Panc1 (cell line): ENCODE results near the gene UGT1A5. TPM values are rescaled to one million over a fixed set of nuclear protein-coding genes. Genes with fewer than 3 reads are reported as not detected.
"Not testable (repeated sequence)": the region's sequence is repeated elsewhere in the genome, so short reads cannot be mapped to it uniquely, and the experiment has no call there.

Source experiments
- ATAC-seq: fragments of 200-7000 bp; cut with Tn5 transposase; 2 replicates; pipeline ENCODE4 v1.9.1; 2020; ENCODE audit warnings: mild to moderate bottlenecking, moderate library complexity
- BruUV-seq: library from RNA; stranded (reverse); fragments of 400-500 nt; replicated peaks from 2 replicates; lab custom pipeline; 2021; lab: Mats Ljungman, UMichigan
- CTCF ChIA-PET: fragments of 300-600 bp; sonication (Branson Sonifier 250); formaldehyde crosslinking; loops from one replicate; lab custom pipeline; 2022; ENCODE audit warnings: antibody characterized with exemption; lab: Charles Lee
- POLR2A ChIA-PET: fragments of 300-600 bp; sonication (Branson Sonifier 250); formaldehyde crosslinking; loops from one replicate; lab custom pipeline; 2022; ENCODE audit warnings: antibody characterized with exemption; lab: Charles Lee
- DNase-seq: peaks from one replicate; pipeline ENCODE4 v3.0.0-alpha.2; 2010; ENCODE audit warnings: low read depth, low spot score
- H3K27ac ChIP-seq: 2 replicates; pipeline ENCODE4 v1.5.1; 2011; ENCODE audit warnings: mild to moderate bottlenecking, low read length, inconsistent platforms
- H3K27me3 ChIP-seq: fragments of 200-500 bp; sonication (Bioruptor generic); 2 replicates; pipeline ENCODE4 v1.6.0; 2014; ENCODE audit warnings: low read length, inconsistent platforms; ENCODE audit not compliant: control insufficient read depth, insufficient read depth
- H3K36me3 ChIP-seq: fragments of 200-500 bp; sonication (Bioruptor generic); 2 replicates; pipeline ENCODE4 v1.5.1; 2014; ENCODE audit warnings: inconsistent platforms, mild to moderate bottlenecking, low read length, moderate library complexity; ENCODE audit not compliant: control insufficient read depth, insufficient read depth
- H3K4me1 ChIP-seq: 2 replicates; pipeline ENCODE4 v1.5.1; 2011; ENCODE audit warnings: inconsistent platforms, mild to moderate bottlenecking, low read length, moderate library complexity; ENCODE audit not compliant: control insufficient read depth, insufficient read depth
- H3K4me3 ChIP-seq, 2 experiments: 2 replicates each; pipeline ENCODE4 v1.5.1; 2011 to 2012; ENCODE audit warnings: low read depth in 2 of 2, low read length in 2 of 2, mild to moderate bottlenecking in 2 of 2, inconsistent platforms in 1 of 2, moderate library complexity in 1 of 2
- H3K9me3 ChIP-seq: fragments of 200-500 bp; sonication (Bioruptor generic); 2 replicates; pipeline ENCODE4 v1.5.1; 2014; ENCODE audit warnings: low read depth, mild to moderate bottlenecking, inconsistent platforms, low read length, moderate library complexity; ENCODE audit not compliant: control insufficient read depth, insufficient read depth
- CTCF ChIP-seq: fragments of 450-650 bp; IDR thresholded peaks from 2 replicates; pipeline ENCODE4 v1.5.1; 2017; ENCODE audit warnings: mild to moderate bottlenecking
- POLR2AphosphoS5 ChIP-seq: IDR thresholded peaks from 2 replicates; pipeline ENCODE4 v1.6.1; 2012; ENCODE audit warnings: mild to moderate bottlenecking, low read depth, low read length, moderate library complexity
- REST ChIP-seq, 2 experiments: IDR thresholded peaks; 2 replicates each; pipeline ENCODE4 v1.6.1; 2011 to 2012; ENCODE audit warnings: low read depth in 2 of 2, control low read depth in 1 of 2, low read length in 1 of 2, mild to moderate bottlenecking in 1 of 2, moderate library complexity in 1 of 2; ENCODE audit not compliant: insufficient read depth in 1 of 2
- SIN3A ChIP-seq: IDR thresholded peaks from 2 replicates; pipeline ENCODE4 v1.6.1; 2012; ENCODE audit warnings: low read depth, mild to moderate bottlenecking, low read length, moderate library complexity, borderline replicate concordance; ENCODE audit not compliant: insufficient read depth
- TCF7L2 ChIP-seq: IDR thresholded peaks from 2 replicates; pipeline ENCODE4 v1.6.1; 2011; ENCODE audit warnings: mild to moderate bottlenecking, low read depth, low read length, inconsistent platforms
- in situ Hi-C: cut with HindIII; loops from 2 replicates; pipeline ENCODE4 v1.10.0; 2016; ENCODE audit warnings: low sequenced_read_pairs, low pct_unique_long_range_greater_than_20kb
- intact Hi-C: fragments of 100-400 bp; cut with micrococcal nuclease; formaldehyde crosslinking; loops from one replicate; pipeline ENCODE4 v1.10.0; 2022; ENCODE audit not compliant: unreplicated experiment
- total RNA-seq: library from RNA; stranded (reverse); gene quantifications from one replicate; pipeline ENCODE4 v1.2.1, GENCODE V29; 2021; ENCODE audit not compliant: unreplicated experiment

The UGT1A5 gene
- total RNA-seq, 1 experiment from 2014 or later: not detected

DNA sequence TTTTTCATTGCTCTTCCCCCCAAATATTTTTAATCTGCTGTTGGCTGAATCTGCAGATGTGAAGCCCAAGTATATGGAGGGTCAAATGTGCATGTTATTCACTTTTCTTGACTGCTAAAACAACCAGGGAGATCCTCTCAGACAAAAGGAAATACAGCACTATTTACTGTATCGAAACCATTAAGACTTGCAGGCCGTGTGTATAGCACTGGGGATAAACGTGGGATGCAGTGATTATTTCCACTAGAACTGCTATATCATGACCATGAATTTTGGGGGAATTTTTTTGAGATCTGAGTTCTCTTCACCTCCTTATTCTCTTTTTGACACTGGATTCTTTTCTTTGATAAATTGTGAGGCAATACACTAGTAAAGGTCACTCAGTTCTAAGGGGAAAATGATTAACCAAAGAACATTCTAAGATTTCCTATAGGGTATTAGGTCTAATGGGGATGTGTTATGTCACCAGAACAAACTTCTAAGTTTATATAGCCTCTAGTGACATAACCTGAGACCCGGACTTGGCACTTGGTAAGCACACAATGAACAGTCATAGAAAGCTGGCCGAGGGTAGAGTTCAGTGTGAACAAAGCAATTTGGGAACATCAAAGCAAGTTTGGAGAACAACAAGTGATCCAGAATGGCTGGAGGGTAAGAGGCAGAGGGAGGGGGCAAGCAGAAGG, 32.5 kb downstream of the UGT1A5 start:
- ATAC-seq (no peak), DNase-seq (no peak)
- intact Hi-C loops (no loop called here), in situ Hi-C loops (no loop called here)
- no peak overlapping the region for H3K27ac ChIP-seq
- POLR2A ChIA-PET: no interaction called here
- H3K27me3 ChIP-seq: no peaks in the 10 kb centered on the region
- TF ChIP-seq REST (IDR thresholded peaks at IDR 0.05; ENCODE audit: insufficient read depth in 1 of 2, low read depth in 2 of 2, low read length in 1 of 2) (no peak), SIN3A (no peak), POLR2AphosphoS5 (no peak), TCF7L2 (no peak), CTCF (no peak)
- H3K4me3 ChIP-seq: no peak overlapping the region
- CTCF ChIA-PET: no interaction called here
- H3K4me1 ChIP-seq: no peaks in the 10 kb centered on the region
- no TSS peak for BruUV-seq
- no peaks in the 10 kb centered on the region for H3K36me3 ChIP-seq
- no peaks in the 10 kb centered on the region for H3K9me3 ChIP-seq

DNA sequence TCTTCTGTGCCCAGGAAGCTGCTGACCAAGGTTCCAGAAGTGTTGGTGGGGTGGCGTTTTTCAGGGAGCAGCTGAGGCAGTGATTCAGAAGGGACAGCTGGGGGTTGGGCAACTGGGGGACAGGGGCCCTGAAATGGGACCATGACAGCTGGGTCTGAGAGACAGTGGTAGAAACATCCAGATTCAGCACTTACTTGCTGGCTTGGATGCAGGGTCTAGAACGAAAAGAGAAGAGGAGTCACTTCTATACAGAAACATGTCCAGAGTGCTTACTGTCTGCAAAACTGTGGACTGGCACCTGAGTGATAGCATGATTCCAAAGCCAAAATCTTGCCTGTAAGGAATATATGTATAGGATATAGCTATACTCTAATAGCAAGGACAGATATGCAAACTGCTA, 33.1 kb downstream of the UGT1A5 start:
- H3K36me3 ChIP-seq, BruUV-seq, H3K4me3 ChIP-seq, CTCF ChIA-PET, DNase-seq, POLR2A ChIA-PET, H3K9me3 ChIP-seq, H3K27me3 ChIP-seq, ATAC-seq, in situ Hi-C loops, H3K4me1 ChIP-seq, H3K27ac ChIP-seq, intact Hi-C loops: not testable (repeated sequence)

DNA sequence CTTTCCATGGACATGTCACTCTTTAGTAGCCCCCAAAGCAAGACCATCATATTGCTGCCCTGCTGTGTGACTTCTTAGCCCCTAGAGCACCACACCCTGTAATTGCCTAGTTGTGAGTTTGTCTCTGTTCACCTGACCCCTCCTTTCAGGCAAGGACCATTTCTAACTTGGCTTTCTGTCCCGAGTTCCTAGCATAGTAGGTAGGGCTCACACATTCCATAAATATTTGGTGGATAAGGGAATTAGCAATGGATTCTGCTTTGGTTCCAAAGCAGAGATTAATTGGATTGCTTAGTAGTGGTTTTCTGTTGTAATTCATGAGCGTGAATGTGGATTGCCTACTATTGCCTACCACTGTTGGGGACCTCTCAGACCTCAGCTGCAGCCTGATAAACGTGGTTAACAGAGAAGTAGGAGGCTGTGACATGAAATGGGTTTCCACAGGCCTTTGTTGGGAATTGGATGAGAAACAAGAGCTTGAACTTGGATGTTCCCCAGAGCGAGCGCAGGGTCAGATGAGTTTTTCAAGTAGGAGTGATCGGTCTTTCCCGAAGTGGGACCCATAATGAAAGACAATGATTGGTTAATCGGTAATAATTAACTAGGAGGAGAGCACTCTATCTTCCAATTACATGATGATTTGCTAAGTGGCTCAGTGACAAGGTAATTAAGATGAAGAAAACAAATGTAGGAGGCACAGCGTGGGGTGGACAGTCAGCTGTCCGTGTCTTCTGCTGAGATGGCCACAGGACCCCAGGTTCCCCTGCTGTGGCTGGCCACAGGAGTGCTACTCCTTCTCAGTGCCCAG, 34.0 kb downstream of the UGT1A5 start:
- H3K27me3 ChIP-seq: no peaks in the 10 kb centered on the region
- BruUV-seq: no TSS peak
- no peak overlapping the region for H3K27ac ChIP-seq
- ATAC-seq (no peak), DNase-seq (no peak)
- no peak for TF ChIP-seq TCF7L2
- no peak for TF ChIP-seq POLR2AphosphoS5
- no peak for TF ChIP-seq CTCF
- no peak for TF ChIP-seq REST (IDR thresholded peaks at IDR 0.05; ENCODE audit: insufficient read depth in 1 of 2, low read depth in 2 of 2, low read length in 1 of 2)
- TF ChIP-seq SIN3A: no peak
- no peaks in the 10 kb centered on the region for H3K4me1 ChIP-seq
- intact Hi-C loops (no loop called here), in situ Hi-C loops (no loop called here)
- no peaks in the 10 kb centered on the region for H3K36me3 ChIP-seq
- H3K9me3 ChIP-seq: no peaks in the 10 kb centered on the region
- POLR2A ChIA-PET: no interaction called here
- CTCF ChIA-PET: no interaction called here
- H3K4me3 ChIP-seq: no peak overlapping the region
